ENCODE measurements around the gene MED13L.

Gene MED13L

DNA sequence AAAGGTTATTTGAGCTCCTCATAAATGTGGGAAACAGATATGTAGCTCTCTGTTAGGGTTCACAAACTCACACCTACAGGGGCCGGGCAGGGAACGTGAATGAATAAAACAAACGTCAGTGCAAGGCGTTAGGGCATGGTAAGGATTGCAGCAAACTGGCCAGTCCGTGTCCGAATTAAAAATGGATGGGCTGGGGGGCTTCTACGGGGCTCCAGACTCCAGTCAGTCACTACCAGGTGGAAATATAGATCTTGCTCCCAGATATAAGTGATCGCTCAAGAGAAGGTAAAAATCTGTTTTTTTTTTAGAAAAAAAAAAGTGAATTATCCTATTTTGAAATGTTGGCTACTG lies 333.1 kb downstream of the MED13L start:
- no peak for DNase-seq (ENCODE audit: low read depth in 2 of 2)

DNA sequence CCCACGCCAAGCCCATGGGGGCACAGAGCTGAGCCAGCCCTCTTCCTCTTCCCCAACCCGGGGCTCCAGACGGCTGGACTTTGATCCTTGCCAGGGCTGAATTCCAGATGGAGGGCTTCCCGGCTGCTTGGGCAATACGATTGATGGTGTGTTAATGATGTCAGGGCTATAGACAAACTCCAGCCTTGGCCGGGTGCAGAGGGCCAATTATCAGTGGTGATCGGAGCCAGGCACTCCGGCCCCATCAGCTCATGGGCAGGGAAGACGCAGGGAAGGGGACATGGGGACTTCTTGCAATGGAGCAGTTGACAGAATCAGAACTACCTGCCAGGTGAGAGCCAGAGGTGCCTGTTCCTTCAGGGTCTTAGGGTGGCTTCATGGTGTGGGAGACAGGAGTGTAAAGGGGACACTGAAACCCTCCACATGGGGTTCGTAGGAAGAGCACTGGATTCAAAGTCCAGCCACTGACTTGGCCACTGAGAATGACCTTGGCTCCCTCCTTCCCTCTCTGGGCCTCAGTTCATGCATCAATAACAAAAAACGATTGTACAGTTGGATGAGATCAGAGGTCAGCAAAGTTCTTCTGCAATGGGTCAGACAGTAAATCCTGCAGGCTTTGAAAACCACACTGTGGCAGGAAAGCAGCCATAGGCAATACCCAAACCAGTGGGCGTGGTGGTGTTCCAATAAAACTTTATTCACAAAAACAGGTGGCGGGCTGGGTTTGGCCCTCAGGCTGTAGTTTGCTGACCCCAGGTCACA lies 333.7 kb downstream of the MED13L start:
- DNase-seq (ENCODE audit: low read depth in 2 of 2), result no peak

GRCh38 chr12:115943310-115943629 lies 334.2 kb downstream of the MED13L start:
- DNase-seq (ENCODE audit: low read depth in 2 of 2), result no peak

DNA sequence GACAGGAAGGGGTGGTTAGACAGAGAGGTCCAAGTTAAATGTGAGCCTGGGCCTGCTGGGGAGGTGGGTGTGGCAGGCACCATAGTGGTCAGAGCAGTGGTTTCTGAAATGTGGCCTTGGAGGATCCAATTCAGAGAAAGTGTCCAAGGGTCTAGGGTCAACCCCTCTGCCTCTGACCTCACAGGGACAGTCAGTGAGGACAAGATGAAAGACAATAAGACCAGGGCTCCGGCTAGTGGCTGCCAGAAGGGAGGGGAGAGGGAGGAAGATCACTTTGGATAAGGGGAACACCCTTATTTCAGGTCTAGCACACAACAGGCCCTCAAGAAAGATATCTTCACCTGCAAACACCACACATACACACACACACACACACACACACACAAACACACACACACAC lies 335.1 kb downstream of the MED13L start:
- DNase-seq (ENCODE audit: low read depth in 2 of 2), result no peak

DNA sequence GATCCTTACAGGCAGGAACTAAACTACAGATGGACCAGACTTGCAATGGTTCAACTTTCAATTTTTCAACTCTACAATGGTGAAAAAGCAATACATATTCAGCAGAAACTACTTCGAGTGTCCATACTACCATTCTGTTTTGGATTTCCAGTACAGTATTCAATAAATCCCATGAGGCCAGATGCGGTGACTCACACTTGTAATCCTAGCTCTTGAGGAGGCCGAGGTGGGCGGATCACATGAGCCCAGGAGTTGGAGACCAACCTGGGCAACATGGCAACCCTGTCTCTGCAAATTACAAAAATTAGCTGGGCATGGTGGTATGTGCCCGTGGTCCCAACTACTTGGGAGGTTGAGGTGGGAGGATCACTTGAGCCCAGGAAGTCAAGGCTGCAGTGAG lies 336.1 kb downstream of the MED13L start:
- no peak for DNase-seq (ENCODE audit: low read depth in 2 of 2)

GRCh38 chr12:115938794-115939377 lies 338.6 kb downstream of the MED13L start:
- DNase-seq (ENCODE audit: low read depth in 2 of 2), result no peak

GRCh38 chr12:115936997-115937916 lies 340.2 kb downstream of the MED13L start:
- no peak for DNase-seq (ENCODE audit: low read depth in 2 of 2)

DNA sequence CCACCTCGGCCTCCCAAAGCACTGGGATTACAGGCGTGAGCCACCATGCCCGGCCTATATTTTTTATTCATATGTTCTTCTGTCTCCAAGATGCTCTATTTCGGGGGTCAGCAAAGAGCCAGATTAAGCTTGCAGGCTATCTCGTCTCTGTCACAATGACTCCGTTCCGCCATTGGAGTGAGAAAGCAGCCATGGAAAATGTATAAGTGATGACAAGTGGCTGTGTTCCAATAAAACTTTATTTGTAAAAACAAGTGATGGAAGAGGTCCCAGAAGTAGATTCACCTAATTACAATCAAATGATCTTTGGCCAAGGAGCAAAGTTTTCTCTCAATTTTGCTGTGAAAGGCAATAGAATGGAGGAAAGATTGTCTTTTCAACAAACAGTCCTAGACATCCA lies 342.6 kb downstream of the MED13L start:
- no peak for DNase-seq (ENCODE audit: low read depth in 2 of 2)

DNA sequence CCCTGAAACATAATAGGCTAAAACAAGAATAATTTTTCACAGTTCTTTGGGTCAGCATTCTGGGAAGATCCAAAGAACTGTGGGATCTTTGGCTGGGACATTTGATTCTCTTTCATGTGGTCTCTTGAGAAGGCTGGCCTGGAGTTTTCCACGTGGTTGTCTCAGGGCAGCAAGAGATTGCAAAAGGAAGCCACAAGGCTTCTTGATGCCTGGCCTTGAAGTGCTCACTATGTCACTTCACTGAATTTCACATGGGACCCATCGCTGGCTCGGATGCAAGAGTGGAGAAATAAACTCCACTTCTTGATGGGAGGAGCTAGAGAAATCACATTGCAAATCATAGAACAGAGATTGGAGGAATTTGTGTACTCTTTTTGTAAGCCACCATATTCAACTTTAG lies 343.4 kb downstream of the MED13L start:
- no peak for DNase-seq (ENCODE audit: low read depth in 2 of 2)

DNA sequence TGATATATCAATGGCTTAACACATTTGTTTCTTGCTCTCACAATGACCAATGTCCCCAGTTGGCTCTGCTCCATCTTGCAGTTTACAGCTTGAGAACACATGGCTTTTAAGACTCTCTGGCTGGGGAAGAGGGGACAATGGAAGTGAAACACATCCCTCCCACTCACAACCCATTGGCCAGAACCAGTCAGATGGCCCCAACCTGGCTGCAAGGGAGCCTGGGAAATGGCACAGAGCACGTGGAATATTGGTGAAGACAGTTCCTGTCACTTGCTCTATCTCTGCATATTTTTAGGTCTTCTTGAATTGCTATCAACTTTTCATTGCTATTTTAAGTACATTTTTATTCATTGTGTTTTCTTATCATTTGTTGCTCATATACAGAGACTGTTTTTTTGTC lies 345.4 kb downstream of the MED13L start:
- DNase-seq (ENCODE audit: low read depth in 2 of 2), result no peak

DNA sequence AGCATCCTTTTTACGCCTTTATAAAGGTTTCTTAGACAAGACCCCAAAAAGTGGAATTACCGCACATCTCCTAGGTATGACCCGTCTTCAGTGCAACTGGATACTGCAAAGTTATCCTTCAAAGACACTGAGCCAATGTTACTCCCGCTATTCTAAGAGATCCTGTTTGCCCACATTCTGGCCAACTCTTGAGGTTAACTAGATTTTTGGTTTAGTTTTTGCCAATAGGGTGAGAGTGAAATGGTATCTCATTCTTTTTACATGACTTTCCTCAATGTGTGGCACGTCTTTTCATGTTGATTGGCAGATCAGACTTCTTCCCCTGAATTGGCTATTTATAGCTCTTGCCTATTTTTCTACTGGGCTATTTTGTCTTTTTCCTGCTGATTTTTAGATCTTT lies 347.2 kb downstream of the MED13L start:
- no peak for DNase-seq (ENCODE audit: low read depth in 2 of 2)

GRCh38 chr12:115926037-115926670 lies 351.3 kb downstream of the MED13L start:
- no peak for DNase-seq (ENCODE audit: low read depth in 2 of 2)

DNA sequence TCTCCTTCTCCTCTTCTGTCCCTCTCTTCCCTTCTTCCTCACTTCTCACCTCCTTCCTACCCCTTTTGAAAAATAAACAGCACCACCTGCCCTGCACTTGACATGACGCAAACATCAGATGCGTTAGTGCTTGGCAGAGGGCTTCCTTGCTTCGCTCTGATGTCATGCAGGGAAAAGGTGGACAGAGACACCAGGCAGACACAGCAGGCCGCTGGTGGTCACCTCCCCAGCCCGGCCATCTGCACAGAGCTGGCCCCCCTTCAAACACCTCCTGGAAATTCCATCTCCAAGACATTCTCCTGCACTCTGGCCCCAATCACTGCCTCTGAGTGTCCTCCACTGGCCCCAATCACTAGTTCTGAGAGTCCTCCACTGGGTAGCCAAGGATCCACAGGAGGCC lies 353.6 kb downstream of the MED13L start:
- DNase-seq (ENCODE audit: low read depth in 2 of 2), result no peak

- no peak for DNase-seq (ENCODE audit: low read depth in 2 of 2)
Observed at GRCh38 chr12:115922952-115923564, 354.4 kb downstream of the MED13L start.

- no peak for DNase-seq (ENCODE audit: low read depth in 2 of 2)
Observed at GRCh38 chr12:115920395-115921183, 356.9 kb downstream of the MED13L start.

- DNase-seq (ENCODE audit: low read depth in 2 of 2), result no peak
Observed at GRCh38 chr12:115918763-115919162, 358.7 kb downstream of the MED13L start.

GRCh38 chr12:115916910-115917668 lies 360.4 kb downstream of the MED13L start:
- DNase-seq (ENCODE audit: low read depth in 2 of 2), result peak; percentile 41 to 74

DNA sequence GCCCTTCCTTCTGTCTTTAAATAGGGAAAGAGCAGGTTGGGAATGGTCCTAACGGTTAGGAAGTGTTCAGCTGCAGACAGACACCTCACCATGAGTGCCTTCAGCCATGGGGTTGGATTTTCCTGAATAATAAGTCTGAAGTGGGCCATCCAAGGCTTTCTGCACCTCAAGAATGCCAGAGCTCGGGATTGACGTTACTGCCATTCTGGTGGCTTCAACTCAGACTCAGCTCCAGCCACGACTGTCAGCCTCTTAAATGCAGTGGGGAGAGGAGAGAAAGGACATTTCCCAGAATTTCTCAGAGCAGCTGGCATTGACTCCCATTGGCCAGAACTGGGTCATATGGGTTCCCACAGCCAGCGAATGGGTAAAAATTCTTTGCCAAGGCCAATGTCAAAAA lies 363.4 kb downstream of the MED13L start:
- no peak for DNase-seq (ENCODE audit: low read depth in 2 of 2)

DNA sequence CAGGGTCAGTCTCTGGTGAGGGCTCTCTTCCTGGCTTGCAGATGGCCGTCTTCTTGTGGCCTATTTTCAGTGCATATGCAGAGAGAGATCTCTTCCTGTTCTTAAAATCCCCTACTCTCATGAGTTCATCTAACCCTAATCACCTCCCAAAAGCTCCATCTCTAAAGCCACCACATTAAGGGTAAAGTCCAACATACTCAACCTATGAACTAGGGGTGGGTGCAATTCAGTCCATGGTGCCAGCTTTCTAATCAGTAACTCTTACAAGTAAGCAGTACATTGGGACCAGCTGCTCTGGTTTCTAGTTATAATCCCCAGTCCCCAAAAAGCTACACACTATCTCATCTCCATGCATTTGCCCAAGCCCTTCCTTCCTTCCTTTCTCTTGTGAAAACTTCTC lies 365.1 kb downstream of the MED13L start:
- DNase-seq (ENCODE audit: low read depth in 2 of 2), result no peak

GRCh38 chr12:115911360-115911759 lies 366.1 kb downstream of the MED13L start:
- no peak for DNase-seq (ENCODE audit: low read depth in 2 of 2)

All from stimulated activated CD4-positive, alpha-beta T cell treated with anti-CD3 and anti-CD28 coated beads, Interleukin-1b, Interleukin-23, amount 100 ng/mL, for 1 hour (primary cell).